LNCaP clone FGC (cell line): ENCODE data around the gene RFC1.
A peak's percentile ranks its signal among the peaks of the same experiment; 100 is the strongest.
"Not testable (repeated sequence)": the region's sequence is repeated elsewhere in the genome, so short reads cannot be mapped to it uniquely, and the experiment has no call there.

Experiments used
- DNase-seq: peaks from one replicate; pipeline ENCODE4 v3.0.0-alpha.2; 2011; ENCODE audit warnings: low read depth
- H3K4me3 ChIP-seq: 2 replicates; pipeline ENCODE4 v1.5.1; 2011; ENCODE audit warnings: mild to moderate bottlenecking, low read depth, low read length, control low read depth
- CTCF ChIP-seq: IDR thresholded peaks from 2 replicates; pipeline ENCODE4 v1.5.1; 2012; ENCODE audit warnings: mild to moderate bottlenecking; ENCODE audit not compliant: control insufficient read depth, insufficient read depth; ENCODE audit errors: extremely low read depth

The RFC1 gene

GRCh38 chr4:39365360-39365759, 802 bp downstream of the RFC1 start:
- peak overlapping the region; percentile 100 for H3K4me3 ChIP-seq
- DNase-seq: no peak
- no peak for TF ChIP-seq CTCF

GRCh38 chr4:39363773-39364393, 2.3 kb downstream of the RFC1 start:
- no peak for DNase-seq

GRCh38 chr4:39362827-39363226, 3.3 kb downstream of the RFC1 start:
- TF ChIP-seq CTCF: no peak
- no peak overlapping the region for H3K4me3 ChIP-seq
- DNase-seq: no peak

More at GRCh38 chr4:39363773-39364393, 2.3 kb downstream of the RFC1 start:
- H3K4me3 ChIP-seq: no peak overlapping the region
- no peak for TF ChIP-seq CTCF

GRCh38 chr4:39360611-39361010, 5.6 kb downstream of the RFC1 start:
- not testable (repeated sequence) for DNase-seq, H3K4me3 ChIP-seq

GRCh38 chr4:39357002-39357401, 9.2 kb downstream of the RFC1 start:
- DNase-seq: no peak
- H3K4me3 ChIP-seq: no peak overlapping the region
- no peak for TF ChIP-seq CTCF

- H3K4me3 ChIP-seq: no peak overlapping the region
- DNase-seq: no peak
- TF ChIP-seq CTCF: no peak
Measured at GRCh38 chr4:39354254-39354552, 12.0 kb downstream of the RFC1 start.

GRCh38 chr4:39353478-39354253, 12.5 kb downstream of the RFC1 start:
- no peak overlapping the region for H3K4me3 ChIP-seq
- no peak for TF ChIP-seq CTCF

GRCh38 chr4:39353149-39353477, 13.0 kb downstream of the RFC1 start:
- DNase-seq, H3K4me3 ChIP-seq: not testable (repeated sequence)

More at GRCh38 chr4:39353478-39354253, 12.5 kb downstream of the RFC1 start:
- no peak for DNase-seq
